HG03108 (cell line): ENCODE data around the gene TSEN2.

Source experiments
- ATAC-seq: cut with Tn5 transposase; IDR thresholded peaks from one replicate; pipeline ENCODE4 v1.9.1; 2021; ENCODE audit warnings: moderate library complexity; ENCODE audit not compliant: unreplicated experiment

The TSEN2 gene

GRCh38 chr3:12582730-12583129 is 98.5 kb downstream of the TSEN2 start:
- ATAC-seq: no peak
